T-cell (primary cell): ENCODE measurements around the gene KSR2. TPM values are rescaled to one million over a fixed set of nuclear protein-coding genes. Genes with fewer than 3 reads are reported as not detected.

ENCODE experiments used
- ATAC-seq, 4 experiments: fragments of 200-7000 bp in 3 of 4; fragments of 150-1000 bp in 1 of 4; cut with Tn5 transposase; replicated peaks in 1 of 4; 1 replicate in 3 of 4; 2 replicates in 1 of 4; pipeline ENCODE4 v1.10.0; 2021; ENCODE audit warnings: moderate library complexity in 3 of 4, mild to moderate bottlenecking in 2 of 4, moderate number of reproducible peaks in 1 of 4
- CTCF ChIA-PET, 2 donors: fragments of 300-600 bp; sonication (Branson Sonifier 250); formaldehyde crosslinking; loops; one replicate each; lab custom pipeline; 2022; ENCODE audit warnings: antibody characterized with exemption in 2 of 2; lab: Charles Lee
- POLR2A ChIA-PET, 2 donors: fragments of 300-600 bp; sonication (Branson Sonifier 250); formaldehyde crosslinking; loops; one replicate each; lab custom pipeline; 2022; ENCODE audit warnings: antibody characterized with exemption in 2 of 2; lab: Charles Lee
- DNase-seq, 35 experiments: peaks; one replicate each; pipeline versions ENCODE4 v3.0.0 to v3.0.0-alpha.2; 2013 to 2023
- H3K27ac ChIP-seq: one replicate; pipeline ENCODE4 v1.5.1; 2013; ENCODE audit warnings: low read length
- H3K27me3 ChIP-seq, 2 experiments: replicated peaks in 1 of 2; 1 replicate in 1 of 2; 2 replicates in 1 of 2; pipeline versions ENCODE4 v1.6.1 to v1.7.0; 2013; ENCODE audit warnings: low read length in 1 of 2, mixed read lengths in 1 of 2; ENCODE audit not compliant: control insufficient read depth in 2 of 2, insufficient read depth in 2 of 2; ENCODE audit errors: extremely low read depth in 1 of 2
- H3K36me3 ChIP-seq, 2 donors: 1 replicate in 1 of 2; 2 replicates in 1 of 2; pipeline versions ENCODE4 v1.6.1 to v1.7.0; 2013; ENCODE audit warnings: low read length in 1 of 2; ENCODE audit not compliant: control insufficient read depth in 2 of 2, insufficient read depth in 1 of 2; ENCODE audit errors: extremely low read depth in 1 of 2
- H3K4me1 ChIP-seq, 2 experiments: 1 replicate in 1 of 2; 2 replicates in 1 of 2; pipeline versions ENCODE4 v1.6.1 to v1.7.0; 2013; ENCODE audit warnings: low read length in 2 of 2, mixed read lengths in 1 of 2; ENCODE audit not compliant: insufficient read depth in 2 of 2, control insufficient read depth in 1 of 2; ENCODE audit errors: extremely low read depth in 1 of 2
- H3K4me3 ChIP-seq, 2 donors: 1 replicate in 1 of 2; 2 replicates in 1 of 2; pipeline versions ENCODE4 v1.5.1 to v1.7.0; 2013; ENCODE audit warnings: mild to moderate bottlenecking in 2 of 2, low read length in 1 of 2, moderate library complexity in 1 of 2; ENCODE audit not compliant: control insufficient read depth in 1 of 2; ENCODE audit errors: extremely low read depth in 1 of 2
- H3K9me3 ChIP-seq: 2 replicates; pipeline ENCODE4 v1.7.0; 2013
- H3K27ac Mint-ChIP-seq, 2 donors: one replicate each; pipeline ENCODE4 v1.8.0; 2020 to 2021; ENCODE audit warnings: mild to moderate bottlenecking in 2 of 2, mixed read lengths in 2 of 2
- H3K27me3 Mint-ChIP-seq, 2 donors: one replicate each; pipeline ENCODE4 v1.8.0; 2021 to 2022; ENCODE audit warnings: mixed read lengths in 2 of 2
- H3K36me3 Mint-ChIP-seq: one replicate; pipeline ENCODE4 v1.8.0; 2021; ENCODE audit warnings: mixed read lengths
- H3K4me1 Mint-ChIP-seq, 3 donors: one replicate each; pipeline ENCODE4 v1.8.0; 2020 to 2022; ENCODE audit warnings: mixed read lengths in 3 of 3, mild to moderate bottlenecking in 1 of 3
- H3K4me3 Mint-ChIP-seq, 3 donors: one replicate each; pipeline ENCODE4 v1.8.0; 2020 to 2022; ENCODE audit warnings: mild to moderate bottlenecking in 3 of 3, mixed read lengths in 3 of 3, moderate library complexity in 3 of 3
- H3K9me3 Mint-ChIP-seq, 3 donors: one replicate each; pipeline ENCODE4 v1.8.0; 2020 to 2022; ENCODE audit warnings: mixed read lengths in 3 of 3
- WGBS: methylation state at CpG from one replicate; pipeline ENCODE4 v1.1.5; 2013; ENCODE audit warnings: missing lambda C conversion rate; ENCODE audit not compliant: insufficient coverage; 5-methylcytosine and 5-hydroxymethylcytosine counted together
- total RNA-seq, 35 experiments: library from RNA in 6 of 35; stranded (reverse) in 6 of 35; fragments of 120-200 nt in 1 of 35; gene quantifications; one replicate each; pipeline versions ENCODE4 v1.2.1 to v1.2.4 and lab custom pipeline; 2013 to 2026

The KSR2 gene
- total RNA-seq, 5 donors from 2014 or later (not counting 1 experiment from before 2014, with no cell fraction given) = 0.03 to 0.10 (median 0.06) TPM

DNA sequence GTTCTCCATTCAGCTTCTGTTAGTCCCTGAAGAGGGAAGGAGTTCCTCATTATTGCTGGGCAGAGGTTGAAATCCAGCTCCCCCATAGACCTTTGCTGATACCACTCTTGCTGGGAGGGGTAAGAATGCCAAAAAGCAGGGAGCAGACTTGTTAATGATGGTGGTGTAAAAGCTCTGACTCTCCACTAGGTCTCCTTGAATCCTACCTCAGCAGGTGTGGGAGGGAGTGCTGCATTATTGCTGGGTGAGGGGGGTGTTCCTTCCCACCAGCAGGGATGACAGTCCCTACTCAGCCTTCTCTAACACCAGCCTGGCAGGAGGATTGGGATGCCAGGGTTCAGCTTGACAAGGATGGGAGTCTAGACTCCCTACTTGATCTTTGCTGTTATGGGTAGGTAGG, 421.6 kb downstream of the KSR2 start:
- Histone ChIP-seq H3K4me3 (no peak overlapping the region), H3K4me1 (no peaks in the 10 kb centered on the region), H3K9me3 (no peaks in the 10 kb centered on the region), H3K36me3 (no peaks in the 10 kb centered on the region), H3K27ac (no peak overlapping the region), H3K27me3 (no peaks in the 10 kb centered on the region)
- Mint-ChIP-seq H3K9me3 (peaks cover 4 to 24% (median 18%) of the 10 kb centered on the region in 3 donors), H3K4me1 (no peaks in the 10 kb centered on the region), H3K27ac (no peak overlapping the region), H3K27me3 (peaks cover 1 to 3% of the 10 kb centered on the region in 2 donors), H3K4me3 (no peak overlapping the region), H3K36me3 (no peaks in the 10 kb centered on the region)
- CTCF ChIA-PET = no interaction called here
- DNase-seq (no peak), ATAC-seq (no peak)
- POLR2A ChIA-PET = no interaction called here

DNA sequence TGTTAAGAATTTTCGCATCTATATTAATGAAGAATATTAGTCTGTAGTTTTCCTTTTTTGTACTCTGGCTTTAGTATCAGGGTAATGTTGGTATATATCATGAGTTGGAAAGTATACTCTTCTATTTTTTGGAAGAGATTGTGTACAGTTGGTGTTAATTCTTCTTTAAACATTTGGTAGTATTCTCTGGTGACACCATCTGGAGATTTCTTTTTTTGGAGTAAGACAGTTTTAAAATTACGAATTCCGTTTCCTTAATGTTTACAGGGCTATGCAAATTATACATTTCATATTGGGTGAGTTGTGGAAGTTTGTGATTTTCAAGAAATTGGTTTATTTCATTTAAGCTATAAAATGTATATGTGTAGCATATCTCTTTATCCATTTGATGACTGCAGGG, 423.6 kb downstream of the KSR2 start:
- Mint-ChIP-seq H3K27ac (no peak overlapping the region), H3K27me3 (peaks cover 1 to 3% of the 10 kb centered on the region in 2 donors), H3K4me1 (no peaks in the 10 kb centered on the region), H3K36me3 (no peaks in the 10 kb centered on the region), H3K4me3 (no peak overlapping the region), H3K9me3 (peaks cover 4 to 19% (median 14%) of the 10 kb centered on the region in 3 donors)
- WGBS = no CpG with 5 or more reads among the region's 3 CpGs
- H3K36me3 ChIP-seq = no peaks in the 10 kb centered on the region
- CTCF ChIA-PET = no interaction called here
- POLR2A ChIA-PET = no interaction called here
- no peaks in the 10 kb centered on the region for H3K27me3 ChIP-seq
- H3K4me3 ChIP-seq = no peak overlapping the region
- DNase-seq (no peak), ATAC-seq (no peak)
- no peaks in the 10 kb centered on the region for H3K9me3 ChIP-seq
- no peaks in the 10 kb centered on the region for H3K4me1 ChIP-seq
- H3K27ac ChIP-seq = no peak overlapping the region

DNA sequence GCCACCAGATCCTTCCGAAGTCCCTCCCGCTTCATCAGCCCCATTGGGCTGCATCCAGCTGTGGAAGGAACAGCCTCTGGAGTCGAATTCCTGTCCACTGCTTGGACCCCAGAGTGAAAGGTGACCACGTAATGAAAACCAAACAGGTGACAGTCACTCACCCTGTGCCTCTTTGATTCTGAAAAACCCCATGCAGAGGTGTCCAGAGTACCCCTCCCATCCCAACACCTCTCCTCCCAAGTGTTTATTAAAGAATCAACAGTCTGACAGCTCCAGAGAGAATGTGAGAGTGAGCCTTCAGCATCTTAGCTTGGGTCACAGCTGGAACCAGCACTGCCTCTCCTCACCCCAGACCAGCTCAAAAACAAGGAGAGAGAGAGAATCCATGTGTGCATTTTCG, 428.8 kb downstream of the KSR2 start:
- ATAC-seq = no peak

DNA sequence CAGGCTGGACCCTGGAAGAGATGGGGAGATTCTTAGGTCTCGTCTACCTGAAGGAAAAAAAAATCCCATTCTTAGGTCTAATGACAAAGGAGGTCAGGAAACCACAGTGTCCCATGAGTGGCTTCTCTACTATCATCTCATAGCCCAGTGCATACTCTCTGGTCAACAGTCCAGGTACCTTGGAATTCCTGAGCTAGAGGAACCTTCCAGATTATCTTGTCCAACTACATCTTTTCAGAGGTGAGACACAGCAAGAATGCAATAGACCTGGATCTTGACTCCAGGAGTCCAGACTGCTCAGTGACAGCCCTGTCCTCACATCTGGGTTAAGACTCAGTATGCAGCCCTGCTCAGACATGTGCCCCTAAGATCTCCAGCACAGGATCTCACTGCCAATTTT, 429.9 kb downstream of the KSR2 start:
- CTCF ChIA-PET = no interaction called here
- H3K36me3 ChIP-seq = no peaks in the 10 kb centered on the region
- no peak for DNase-seq
- POLR2A ChIA-PET = no interaction called here
- no peak overlapping the region for H3K27ac ChIP-seq
- WGBS = no CpG with 5 or more reads among the region's 1 CpG
- H3K4me3 ChIP-seq = no peak overlapping the region
- H3K9me3 Mint-ChIP-seq = peaks cover 0 to 5% (median 3%) of the 10 kb centered on the region in 3 donors
- no peaks in the 10 kb centered on the region for H3K4me1 Mint-ChIP-seq
- no peaks in the 10 kb centered on the region for H3K4me1 ChIP-seq
- no peaks in the 10 kb centered on the region for H3K36me3 Mint-ChIP-seq
- no peaks in the 10 kb centered on the region for H3K9me3 ChIP-seq
- no peak for ATAC-seq
- H3K27me3 Mint-ChIP-seq = peaks cover 0 to 4% of the 10 kb centered on the region in 2 donors
- no peaks in the 10 kb centered on the region for H3K27me3 ChIP-seq
- no peak overlapping the region for H3K4me3 Mint-ChIP-seq
- no peak overlapping the region for H3K27ac Mint-ChIP-seq

More for the DNA sequence above, 428.8 kb downstream of the KSR2 start:
- ChIA-PET CTCF (no interaction called here), POLR2A (no interaction called here)
- no peaks in the 10 kb centered on the region for H3K4me1 Mint-ChIP-seq
- peaks cover 0 to 5% (median 3%) of the 10 kb centered on the region in 3 donors for H3K9me3 Mint-ChIP-seq
- no peaks in the 10 kb centered on the region for H3K27me3 Mint-ChIP-seq
- H3K36me3 ChIP-seq = no peaks in the 10 kb centered on the region
- no peaks in the 10 kb centered on the region for H3K27me3 ChIP-seq
- no peaks in the 10 kb centered on the region for H3K4me1 ChIP-seq
- H3K9me3 ChIP-seq = no peaks in the 10 kb centered on the region
- 45% methylated on average over 4 of the region's 5 CpGs for WGBS
- no peak overlapping the region for H3K27ac ChIP-seq
- H3K36me3 Mint-ChIP-seq = no peaks in the 10 kb centered on the region
- H3K4me3 Mint-ChIP-seq = no peak overlapping the region
- no peak overlapping the region for H3K4me3 ChIP-seq
- H3K27ac Mint-ChIP-seq = no peak overlapping the region
- DNase-seq = no peak

DNA sequence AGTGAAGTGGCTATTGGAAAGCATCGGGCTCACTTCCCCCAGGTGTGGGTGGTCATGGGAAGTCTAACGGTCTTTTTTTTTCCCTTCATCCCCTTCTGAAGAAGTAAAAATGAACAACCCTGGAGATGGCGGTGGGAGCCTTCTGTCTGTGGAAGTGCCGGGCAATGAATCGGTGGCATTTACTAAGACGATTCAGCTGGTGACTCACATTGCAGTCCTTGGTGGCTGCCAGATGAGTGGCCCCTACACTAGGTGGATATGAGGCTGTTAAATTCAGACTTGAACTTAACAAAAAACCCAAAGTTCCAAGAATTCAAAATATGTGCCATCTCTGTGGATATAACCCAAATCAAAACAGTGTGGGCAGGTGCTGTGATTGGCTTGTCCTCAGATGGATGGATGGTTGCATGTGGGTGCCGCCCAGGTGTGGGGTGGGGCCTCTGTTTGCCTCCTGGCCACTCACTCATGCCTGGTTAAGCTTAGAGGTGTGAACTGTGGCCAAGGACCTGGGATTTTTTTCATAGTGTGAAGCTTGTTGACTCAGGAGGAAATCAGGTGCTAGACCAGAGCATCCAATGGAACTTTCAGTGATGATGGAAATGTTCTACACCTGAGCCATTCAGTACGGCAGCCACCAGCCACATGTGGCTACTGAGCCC, 430.6 kb downstream of the KSR2 start:
- CTCF ChIA-PET = no interaction called here
- Mint-ChIP-seq H3K36me3 (no peaks in the 10 kb centered on the region), H3K27me3 (peaks cover 0 to 4% of the 10 kb centered on the region in 2 donors), H3K27ac (no peak overlapping the region), H3K4me3 (no peak overlapping the region), H3K9me3 (peaks cover 0 to 5% (median 3%) of the 10 kb centered on the region in 3 donors), H3K4me1 (no peaks in the 10 kb centered on the region)
- Histone ChIP-seq H3K4me3 (no peak overlapping the region), H3K27ac (no peak overlapping the region), H3K36me3 (no peaks in the 10 kb centered on the region), H3K27me3 (no peaks in the 10 kb centered on the region), H3K4me1 (no peaks in the 10 kb centered on the region), H3K9me3 (no peaks in the 10 kb centered on the region)
- no peak for ATAC-seq
- POLR2A ChIA-PET = no interaction called here
- DNase-seq = no peak
- WGBS = 89% methylated on average over 1 of the region's 8 CpGs

- Histone ChIP-seq H3K27me3 (no peaks in the 10 kb centered on the region), H3K27ac (no peak overlapping the region), H3K9me3 (no peaks in the 10 kb centered on the region), H3K36me3 (no peaks in the 10 kb centered on the region), H3K4me3 (no peak overlapping the region), H3K4me1 (no peaks in the 10 kb centered on the region)
- no peak overlapping the region for H3K4me3 Mint-ChIP-seq
- DNase-seq (no peak), ATAC-seq (no peak)
- H3K36me3 Mint-ChIP-seq = no peaks in the 10 kb centered on the region
- H3K27ac Mint-ChIP-seq = no peak overlapping the region
- peaks cover 3 to 4% of the 10 kb centered on the region in 2 donors for H3K27me3 Mint-ChIP-seq
- CTCF ChIA-PET = no interaction called here
- 43% methylated on average over 2 of the region's 6 CpGs for WGBS
- POLR2A ChIA-PET = no interaction called here
- no peaks in the 10 kb centered on the region for H3K4me1 Mint-ChIP-seq
- H3K9me3 Mint-ChIP-seq = peaks cover 0 to 7% (median 0%) of the 10 kb centered on the region in 3 donors
Measured at GRCh38 chr12:117533687-117534086, 435.1 kb downstream of the KSR2 start.
